ENCODE results near the gene KIFAP3.

Gene KIFAP3

GRCh38 chr1:169941982-169942830, 132.3 kb downstream of the KIFAP3 start:
- H3K27me3 ChIP-seq (ENCODE audit: low read depth, low read length), result no peaks in the 10 kb centered on the region
- no peak overlapping the region for H3K4me3 ChIP-seq (ENCODE audit: low read depth in 1 of 2, low read length in 2 of 2)
- H3K27ac ChIP-seq (ENCODE audit: low read length), result no peak overlapping the region
- H3K9me3 ChIP-seq (ENCODE audit: control insufficient read depth in 1 of 2, low read length in 2 of 2), result no peaks in the 10 kb centered on the region
- H3K4me1 ChIP-seq (ENCODE audit: control insufficient read depth in 1 of 2, insufficient read depth in 2 of 2, low read length in 2 of 2), result no peaks in the 10 kb centered on the region
- H3K36me3 ChIP-seq (ENCODE audit: control insufficient read depth in 1 of 2, insufficient read depth in 2 of 2, low read length in 2 of 2), result peaks cover 3 to 5% of the 10 kb centered on the region in 2 donors

GRCh38 chr1:169933984-169934725, 140.3 kb downstream of the KIFAP3 start:
- Histone ChIP-seq H3K4me3 (ENCODE audit: low read depth in 1 of 2, low read length in 2 of 2) (no peak overlapping the region), H3K9me3 (ENCODE audit: control insufficient read depth in 1 of 2, low read length in 2 of 2) (no peaks in the 10 kb centered on the region), H3K36me3 (ENCODE audit: control insufficient read depth in 1 of 2, insufficient read depth in 2 of 2, low read length in 2 of 2) (no peaks in the 10 kb centered on the region), H3K27ac (ENCODE audit: low read length) (no peak overlapping the region), H3K4me1 (ENCODE audit: control insufficient read depth in 1 of 2, insufficient read depth in 2 of 2, low read length in 2 of 2) (peaks cover 0 to 14% of the 10 kb centered on the region in 2 donors), H3K27me3 (ENCODE audit: low read depth, low read length) (no peaks in the 10 kb centered on the region)

- H3K27ac ChIP-seq (ENCODE audit: low read length), result no peak overlapping the region
- no peak overlapping the region for H3K4me3 ChIP-seq (ENCODE audit: low read depth in 1 of 2, low read length in 2 of 2)
- H3K36me3 ChIP-seq (ENCODE audit: control insufficient read depth in 1 of 2, insufficient read depth in 2 of 2, low read length in 2 of 2), result no peaks in the 10 kb centered on the region
- H3K4me1 ChIP-seq (ENCODE audit: control insufficient read depth in 1 of 2, insufficient read depth in 2 of 2, low read length in 2 of 2), result peaks cover 0 to 14% of the 10 kb centered on the region in 2 donors
- no peaks in the 10 kb centered on the region for H3K9me3 ChIP-seq (ENCODE audit: control insufficient read depth in 1 of 2, low read length in 2 of 2)
- no peaks in the 10 kb centered on the region for H3K27me3 ChIP-seq (ENCODE audit: low read depth, low read length)
Measured at GRCh38 chr1:169931795-169932231, 142.7 kb downstream of the KIFAP3 start.

GRCh38 chr1:169929210-169929526, 145.3 kb downstream of the KIFAP3 start:
- Histone ChIP-seq H3K4me1 (ENCODE audit: control insufficient read depth in 1 of 2, insufficient read depth in 2 of 2, low read length in 2 of 2) (peaks cover 0 to 14% of the 10 kb centered on the region in 2 donors), H3K4me3 (ENCODE audit: low read depth in 1 of 2, low read length in 2 of 2) (no peak overlapping the region), H3K9me3 (ENCODE audit: control insufficient read depth in 1 of 2, low read length in 2 of 2) (no peaks in the 10 kb centered on the region), H3K27ac (ENCODE audit: low read length) (no peak overlapping the region), H3K27me3 (ENCODE audit: low read depth, low read length) (no peaks in the 10 kb centered on the region), H3K36me3 (ENCODE audit: control insufficient read depth in 1 of 2, insufficient read depth in 2 of 2, low read length in 2 of 2) (no peaks in the 10 kb centered on the region)

- Histone ChIP-seq H3K4me3 (ENCODE audit: low read depth in 1 of 2, low read length in 2 of 2) (no peak overlapping the region), H3K36me3 (ENCODE audit: control insufficient read depth in 1 of 2, insufficient read depth in 2 of 2, low read length in 2 of 2) (no peaks in the 10 kb centered on the region), H3K27me3 (ENCODE audit: low read depth, low read length) (no peaks in the 10 kb centered on the region), H3K9me3 (ENCODE audit: control insufficient read depth in 1 of 2, low read length in 2 of 2) (no peaks in the 10 kb centered on the region), H3K27ac (ENCODE audit: low read length) (no peak overlapping the region), H3K4me1 (ENCODE audit: control insufficient read depth in 1 of 2, insufficient read depth in 2 of 2, low read length in 2 of 2) (peaks cover 0 to 14% of the 10 kb centered on the region in 2 donors)
Measured at GRCh38 chr1:169928438-169929209, 145.9 kb downstream of the KIFAP3 start.

GRCh38 chr1:169925505-169926482, 148.7 kb downstream of the KIFAP3 start:
- Histone ChIP-seq H3K4me3 (ENCODE audit: low read depth in 1 of 2, low read length in 2 of 2) (no peak overlapping the region), H3K27me3 (ENCODE audit: low read depth, low read length) (no peaks in the 10 kb centered on the region), H3K9me3 (ENCODE audit: control insufficient read depth in 1 of 2, low read length in 2 of 2) (no peaks in the 10 kb centered on the region), H3K4me1 (ENCODE audit: control insufficient read depth in 1 of 2, insufficient read depth in 2 of 2, low read length in 2 of 2) (no peaks in the 10 kb centered on the region), H3K36me3 (ENCODE audit: control insufficient read depth in 1 of 2, insufficient read depth in 2 of 2, low read length in 2 of 2) (peaks cover 0 to 5% of the 10 kb centered on the region in 2 donors), H3K27ac (ENCODE audit: low read length) (no peak overlapping the region)

GRCh38 chr1:169924829-169925228, 149.7 kb downstream of the KIFAP3 start:
- peaks cover 0 to 5% of the 10 kb centered on the region in 2 donors for H3K36me3 ChIP-seq (ENCODE audit: control insufficient read depth in 1 of 2, insufficient read depth in 2 of 2, low read length in 2 of 2)
- H3K27ac ChIP-seq (ENCODE audit: low read length), result no peak overlapping the region
- H3K27me3 ChIP-seq (ENCODE audit: low read depth, low read length), result no peaks in the 10 kb centered on the region
- H3K4me3 ChIP-seq (ENCODE audit: low read depth in 1 of 2, low read length in 2 of 2), result no peak overlapping the region
- H3K4me1 ChIP-seq (ENCODE audit: control insufficient read depth in 1 of 2, insufficient read depth in 2 of 2, low read length in 2 of 2), result no peaks in the 10 kb centered on the region
- no peaks in the 10 kb centered on the region for H3K9me3 ChIP-seq (ENCODE audit: control insufficient read depth in 1 of 2, low read length in 2 of 2)

- Histone ChIP-seq H3K4me1 (ENCODE audit: control insufficient read depth in 1 of 2, insufficient read depth in 2 of 2, low read length in 2 of 2) (no peaks in the 10 kb centered on the region), H3K4me3 (ENCODE audit: low read depth in 1 of 2, low read length in 2 of 2) (no peak overlapping the region), H3K27me3 (ENCODE audit: low read depth, low read length) (no peaks in the 10 kb centered on the region), H3K36me3 (ENCODE audit: control insufficient read depth in 1 of 2, insufficient read depth in 2 of 2, low read length in 2 of 2) (peaks cover 0 to 9% of the 10 kb centered on the region in 2 donors), H3K27ac (ENCODE audit: low read length) (no peak overlapping the region), H3K9me3 (ENCODE audit: control insufficient read depth in 1 of 2, low read length in 2 of 2) (no peaks in the 10 kb centered on the region)
Measured at GRCh38 chr1:169924063-169924462, 150.4 kb downstream of the KIFAP3 start.

GRCh38 chr1:169921080-169921479, 153.4 kb downstream of the KIFAP3 start:
- no peak overlapping the region for H3K4me3 ChIP-seq (ENCODE audit: low read depth in 1 of 2, low read length in 2 of 2)
- no peaks in the 10 kb centered on the region for H3K4me1 ChIP-seq (ENCODE audit: control insufficient read depth in 1 of 2, insufficient read depth in 2 of 2, low read length in 2 of 2)
- peaks cover 0 to 14% of the 10 kb centered on the region in 2 donors for H3K36me3 ChIP-seq (ENCODE audit: control insufficient read depth in 1 of 2, insufficient read depth in 2 of 2, low read length in 2 of 2)
- H3K9me3 ChIP-seq (ENCODE audit: control insufficient read depth in 1 of 2, low read length in 2 of 2), result no peaks in the 10 kb centered on the region
- H3K27me3 ChIP-seq (ENCODE audit: low read depth, low read length), result no peaks in the 10 kb centered on the region
- H3K27ac ChIP-seq (ENCODE audit: low read length), result no peak overlapping the region

- no peak overlapping the region for H3K27ac ChIP-seq (ENCODE audit: low read length)
- peaks cover 0 to 14% of the 10 kb centered on the region in 2 donors for H3K36me3 ChIP-seq (ENCODE audit: control insufficient read depth in 1 of 2, insufficient read depth in 2 of 2, low read length in 2 of 2)
- H3K27me3 ChIP-seq (ENCODE audit: low read depth, low read length), result no peaks in the 10 kb centered on the region
- no peak overlapping the region for H3K4me3 ChIP-seq (ENCODE audit: low read depth in 1 of 2, low read length in 2 of 2)
- H3K4me1 ChIP-seq (ENCODE audit: control insufficient read depth in 1 of 2, insufficient read depth in 2 of 2, low read length in 2 of 2), result no peaks in the 10 kb centered on the region
- H3K9me3 ChIP-seq (ENCODE audit: control insufficient read depth in 1 of 2, low read length in 2 of 2), result no peaks in the 10 kb centered on the region
Measured at GRCh38 chr1:169918927-169919326, 155.6 kb downstream of the KIFAP3 start.
